Lung (tissue), 12 donors: ENCODE results near the gene SPRED2. TPM values are rescaled to one million over a fixed set of nuclear protein-coding genes. Genes with fewer than 3 reads are reported as not detected.

ENCODE experiments used
- ATAC-seq: fragments of 200-7000 bp; cut with Tn5 transposase; one replicate; pipeline ENCODE4 v1.9.1; 2020; ENCODE audit warnings: moderate number of reproducible peaks; ENCODE audit not compliant: insufficient read depth, low FRiP score
- DNase-seq, 3 donors: peaks; one replicate each; pipeline ENCODE4 v3.0.0-alpha.2; 2013 to 2017
- H3K27ac ChIP-seq, 2 donors: one replicate each; pipeline ENCODE4 v1.5.1; 2013; ENCODE audit warnings: mild to moderate bottlenecking in 2 of 2, moderate library complexity in 2 of 2, control low read depth in 1 of 2, inconsistent platforms in 1 of 2, low read depth in 1 of 2, low read length in 1 of 2
- H3K27me3 ChIP-seq, 3 donors: one replicate each; pipeline ENCODE4 v1.5.1; 2013; ENCODE audit warnings: low read length in 2 of 3; ENCODE audit not compliant: control insufficient read depth in 3 of 3, insufficient read depth in 3 of 3
- H3K36me3 ChIP-seq, 4 donors: one replicate each; pipeline ENCODE4 v1.5.1; 2013; ENCODE audit warnings: low read length in 4 of 4, mild to moderate bottlenecking in 1 of 4, moderate library complexity in 1 of 4; ENCODE audit not compliant: control insufficient read depth in 4 of 4, insufficient read depth in 4 of 4
- H3K4me1 ChIP-seq, 5 donors: one replicate each; pipeline ENCODE4 v1.5.1; 2013; ENCODE audit warnings: low read length in 5 of 5, mild to moderate bottlenecking in 2 of 5, moderate library complexity in 1 of 5; ENCODE audit not compliant: control insufficient read depth in 5 of 5, insufficient read depth in 5 of 5
- H3K4me3 ChIP-seq: one replicate; pipeline ENCODE4 v1.5.1; 2013; ENCODE audit warnings: mild to moderate bottlenecking, control low read depth, moderate library complexity
- H3K9ac ChIP-seq, 2 donors: one replicate each; pipeline ENCODE4 v1.5.1; 2013; ENCODE audit warnings: low read length in 2 of 2, control low read depth in 1 of 2; ENCODE audit not compliant: insufficient read depth in 1 of 2
- H3K9me3 ChIP-seq, 4 donors: one replicate each; pipeline ENCODE4 v1.5.1; 2013; ENCODE audit warnings: low read length in 3 of 4, mild to moderate bottlenecking in 1 of 4, moderate library complexity in 1 of 4; ENCODE audit not compliant: control insufficient read depth in 4 of 4, insufficient read depth in 3 of 4
- WGBS, 2 donors: extraction: QIAGEN DNeasy Blood & Tissue Kit; methylation state at CpG; one replicate each; pipeline ENCODE4 v1.1.7; 2013; 5-methylcytosine and 5-hydroxymethylcytosine counted together
- polyA plus RNA-seq, 2 donors: library from polyadenylated mRNA; stranded (reverse); fragments of 200-250 nt; gene quantifications; one replicate each; pipeline ENCODE4 v1.2.1, GENCODE V29; 2013
- total RNA-seq, 2 donors: library from RNA; depleted of rRNA in 1 of 2; stranded (reverse); fragments of >200 nt in 1 of 2; gene quantifications; one replicate each; pipeline ENCODE4 v1.2.1, GENCODE V29; 2014 to 2021
- TF ChIP-seq, protein P1 (sequence below): IDR thresholded peaks from 2 replicates; pipeline ENCODE4 v1.5.1; 2012; ENCODE audit warnings: mild to moderate bottlenecking; ENCODE audit errors: control extremely low read depth, extremely low read depth
- donor health status: control.
- donor health status: control.
- donor health status: Bipolar disorder and iron deficiency.
- donor health status: healthy.
- donor health status: DM: yes; HTN: yes; CAD: no.

SPRED2 gene
- total and polyA plus RNA-seq, 4 donors = 11.7 to 36.4 (median 19.6) TPM

DNA sequence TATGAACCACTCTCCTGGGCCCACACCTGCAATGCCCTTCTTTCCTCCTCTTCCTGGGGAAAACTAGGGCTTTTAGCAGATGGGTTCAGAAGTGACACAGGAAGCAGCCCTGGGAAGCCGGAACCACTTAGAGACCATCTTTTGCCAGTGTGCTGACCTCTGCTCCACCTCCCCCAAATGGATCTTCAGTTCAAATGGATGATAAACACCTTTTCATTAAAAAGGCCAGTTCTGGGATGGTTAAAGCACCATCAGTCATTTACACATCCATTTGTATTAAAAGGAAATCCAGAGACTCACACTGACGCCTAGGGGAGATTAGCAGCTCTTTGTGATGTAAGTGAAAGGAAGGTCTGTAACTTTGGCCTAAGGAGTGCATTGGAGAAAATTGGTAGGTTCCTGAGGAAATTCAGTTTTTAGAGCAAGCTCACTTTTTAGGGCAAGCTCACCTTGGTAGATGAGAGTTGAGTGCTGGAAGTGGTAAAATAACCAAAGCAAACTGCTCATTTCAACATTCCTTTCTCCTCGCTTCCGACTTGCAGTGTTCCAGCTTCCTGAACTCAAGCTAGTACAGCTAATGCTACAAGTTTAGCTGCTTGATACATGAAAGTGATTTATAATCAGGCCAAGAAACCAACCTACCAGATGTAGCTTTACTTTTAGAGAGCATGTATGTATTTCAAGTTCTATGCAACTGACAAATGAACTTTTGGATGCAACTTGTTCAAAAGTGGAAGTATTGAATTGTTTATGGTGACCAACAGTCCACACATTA, 157.1 kb downstream of the SPRED2 start:
- H3K36me3 ChIP-seq = peaks cover 3 to 8% (median 3%) of the 10 kb centered on the region in 4 donors
- no peak overlapping the region for H3K4me3 ChIP-seq
- DNase-seq (peak in 2 of 3 donors; percentile 32 to 41), ATAC-seq (no peak)
- H3K27ac ChIP-seq = no peak overlapping the region
- H3K9ac ChIP-seq = no peak overlapping the region
- WGBS, 2 donors = 50 to 60% methylated on average over 4 of the region's 4 CpGs
- H3K4me1 ChIP-seq = peaks cover 4 to 43% (median 28%) of the 10 kb centered on the region in 5 donors
- TF ChIP-seq, protein P1, sequence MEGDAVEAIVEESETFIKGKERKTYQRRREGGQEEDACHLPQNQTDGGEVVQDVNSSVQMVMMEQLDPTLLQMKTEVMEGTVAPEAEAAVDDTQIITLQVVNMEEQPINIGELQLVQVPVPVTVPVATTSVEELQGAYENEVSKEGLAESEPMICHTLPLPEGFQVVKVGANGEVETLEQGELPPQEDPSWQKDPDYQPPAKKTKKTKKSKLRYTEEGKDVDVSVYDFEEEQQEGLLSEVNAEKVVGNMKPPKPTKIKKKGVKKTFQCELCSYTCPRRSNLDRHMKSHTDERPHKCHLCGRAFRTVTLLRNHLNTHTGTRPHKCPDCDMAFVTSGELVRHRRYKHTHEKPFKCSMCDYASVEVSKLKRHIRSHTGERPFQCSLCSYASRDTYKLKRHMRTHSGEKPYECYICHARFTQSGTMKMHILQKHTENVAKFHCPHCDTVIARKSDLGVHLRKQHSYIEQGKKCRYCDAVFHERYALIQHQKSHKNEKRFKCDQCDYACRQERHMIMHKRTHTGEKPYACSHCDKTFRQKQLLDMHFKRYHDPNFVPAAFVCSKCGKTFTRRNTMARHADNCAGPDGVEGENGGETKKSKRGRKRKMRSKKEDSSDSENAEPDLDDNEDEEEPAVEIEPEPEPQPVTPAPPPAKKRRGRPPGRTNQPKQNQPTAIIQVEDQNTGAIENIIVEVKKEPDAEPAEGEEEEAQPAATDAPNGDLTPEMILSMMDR = no peak
- H3K27me3 ChIP-seq = no peaks in the 10 kb centered on the region
- no peaks in the 10 kb centered on the region for H3K9me3 ChIP-seq

GRCh38 chr2:65273344-65273743, 159.1 kb downstream of the SPRED2 start:
- DNase-seq (no peak), ATAC-seq (no peak)
- WGBS, 2 donors = 98 to 99% methylated on average over 8 of the region's 8 CpGs
- peaks cover 4 to 35% (median 19%) of the 10 kb centered on the region in 5 donors for H3K4me1 ChIP-seq
- no peak overlapping the region for H3K27ac ChIP-seq
- H3K36me3 ChIP-seq = peaks cover 4 to 11% (median 6%) of the 10 kb centered on the region in 4 donors
- H3K9me3 ChIP-seq = no peaks in the 10 kb centered on the region
- H3K4me3 ChIP-seq = no peak overlapping the region
- no peak overlapping the region for H3K9ac ChIP-seq
- TF ChIP-seq, protein P1 = no peak
- no peaks in the 10 kb centered on the region for H3K27me3 ChIP-seq

- no peak overlapping the region for H3K27ac ChIP-seq
- no peak overlapping the region for H3K4me3 ChIP-seq
- no peak overlapping the region for H3K9ac ChIP-seq
- H3K27me3 ChIP-seq = no peaks in the 10 kb centered on the region
- H3K36me3 ChIP-seq = peaks cover 6 to 23% (median 16%) of the 10 kb centered on the region in 4 donors
- ATAC-seq (no peak), DNase-seq (no peak)
- TF ChIP-seq, protein P1 = no peak
- H3K4me1 ChIP-seq = peaks cover 0 to 7% (median 2%) of the 10 kb centered on the region in 5 donors
- no peaks in the 10 kb centered on the region for H3K9me3 ChIP-seq
- WGBS, 2 donors = 92 to 93% methylated on average over 4 of the region's 4 CpGs
Observed at GRCh38 chr2:65268957-65269356, 163.4 kb downstream of the SPRED2 start.
